NCI-H526 (cell line): ENCODE results near the gene SLC36A4.
"Not testable (repeated sequence)": the region's sequence is repeated elsewhere in the genome, so short reads cannot be mapped to it uniquely, and the experiment has no call there.

Experiments
- DNase-seq, 2 experiments: peaks; one replicate each; lab custom pipeline; 2025; lab: John Stamatoyannopoulos, UW

Gene SLC36A4

GRCh38 chr11:93122535-93123235, 75.1 kb downstream of the SLC36A4 start:
- DNase-seq = peak in 1 of 2 experiments; percentile 45

DNA sequence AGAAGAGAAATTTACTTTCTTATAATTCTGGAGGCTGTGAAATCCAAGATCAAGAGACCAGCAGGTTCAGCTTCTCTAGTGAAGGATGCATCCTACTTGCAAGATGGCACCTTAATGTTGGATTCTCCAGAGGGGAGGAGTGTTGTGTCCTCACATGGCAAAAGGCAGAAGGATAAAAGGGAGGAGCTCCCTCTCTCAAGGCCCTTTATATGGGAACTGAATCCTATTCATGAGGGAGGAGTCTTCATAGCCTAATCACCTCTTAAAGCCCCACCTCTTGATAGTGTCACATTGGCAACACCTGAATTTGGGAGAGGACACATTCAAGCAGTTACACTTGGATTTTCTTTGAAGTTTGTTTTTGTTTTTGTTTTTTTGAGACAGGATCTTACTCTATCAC, 79.5 kb downstream of the SLC36A4 start:
- DNase-seq = no peak

DNA sequence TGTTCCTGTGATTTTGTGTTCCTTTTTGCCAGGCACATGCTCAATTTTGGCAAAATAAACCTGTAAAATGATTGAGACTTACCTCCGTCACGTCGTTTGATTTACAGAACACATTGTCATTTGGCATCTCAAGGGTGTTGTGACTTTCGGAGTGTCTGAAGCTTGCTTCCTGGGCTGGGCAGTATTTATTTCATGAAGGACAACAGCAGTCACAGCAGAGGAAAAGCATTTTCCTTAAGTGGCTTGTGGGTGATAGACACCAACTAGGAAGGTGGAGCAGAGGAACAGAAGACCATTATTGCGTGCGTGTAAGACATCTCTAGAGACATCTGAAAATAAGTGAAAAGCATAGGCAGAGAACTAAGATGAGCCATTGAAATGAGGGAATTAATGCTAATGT, 80.2 kb downstream of the SLC36A4 start:
- no peak for DNase-seq

- no peak for DNase-seq
Observed at GRCh38 chr11:93116641-93117441, 81.0 kb downstream of the SLC36A4 start.

DNA sequence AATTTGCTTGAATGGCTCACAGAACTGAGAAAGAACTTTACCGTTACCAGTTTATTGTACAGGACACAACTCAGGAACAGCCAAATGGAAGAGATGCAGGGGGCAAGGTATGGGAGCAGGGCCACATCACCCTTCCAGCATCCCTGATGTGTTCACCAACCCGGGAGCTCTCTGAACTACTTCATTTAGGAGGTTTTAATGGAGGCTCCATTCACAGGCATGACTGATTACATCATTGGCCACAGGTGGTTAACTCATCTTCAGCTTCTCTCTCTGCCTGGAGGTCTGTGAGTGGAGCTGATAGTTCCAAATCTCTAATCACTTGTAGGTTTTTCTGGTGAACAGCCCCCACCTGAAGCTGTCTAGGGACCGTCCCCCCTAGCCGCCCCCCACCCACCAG, 83.5 kb downstream of the SLC36A4 start:
- DNase-seq = no peak

DNA sequence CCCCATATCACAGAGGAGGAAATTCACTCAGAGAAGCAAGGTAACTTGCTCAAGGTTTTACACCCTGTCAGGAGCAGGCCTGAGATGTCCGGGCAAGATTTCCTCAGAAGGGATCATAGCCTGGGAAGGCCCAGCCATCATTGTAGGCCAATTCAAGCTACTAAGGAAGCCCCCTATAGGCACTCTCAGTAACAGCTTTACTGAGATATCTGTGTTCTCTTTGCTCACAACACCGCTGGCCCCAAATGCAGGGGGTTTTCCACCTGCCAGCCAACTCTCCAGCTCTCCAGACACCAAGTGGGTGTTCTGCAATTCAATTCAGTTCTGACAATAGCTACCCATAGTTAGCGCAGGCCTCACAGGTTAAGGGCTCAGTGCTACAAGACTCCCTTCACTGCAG, 84.0 kb downstream of the SLC36A4 start:
- no peak for DNase-seq

DNA sequence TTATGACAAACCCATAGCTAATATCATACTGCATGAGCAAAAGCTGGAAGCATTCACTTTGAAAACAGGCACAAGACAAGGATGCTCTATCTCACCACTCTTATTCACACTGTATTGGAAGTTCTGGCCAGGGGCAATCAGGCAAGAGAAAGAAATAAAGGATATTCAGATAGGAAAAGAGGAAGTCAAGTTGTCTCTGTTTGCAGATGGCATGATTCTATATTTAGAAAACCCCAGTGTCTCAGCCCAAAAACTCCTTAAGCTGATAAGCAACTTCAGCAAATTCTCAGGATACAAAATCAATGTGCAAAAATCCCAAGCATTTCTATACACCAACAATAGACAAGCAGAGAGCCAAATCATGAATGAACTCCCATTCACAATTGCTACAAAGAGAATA, 86.6 kb downstream of the SLC36A4 start:
- DNase-seq = not testable (repeated sequence)

GRCh38 chr11:93100211-93100610, 97.6 kb downstream of the SLC36A4 start:
- no peak for DNase-seq

- no peak for DNase-seq
Observed at GRCh38 chr11:93099806-93100205, 98.0 kb downstream of the SLC36A4 start.
